Nephron progenitor cell (in vitro differentiated cells): ENCODE results near the gene SPIRE2.
A peak's percentile ranks its signal among the peaks of the same experiment; 100 is the strongest.
"Not testable (repeated sequence)": the region's sequence is repeated elsewhere in the genome, so short reads cannot be mapped to it uniquely, and the experiment has no call there.

ENCODE experiments used
- DNase-seq: peaks from one replicate; pipeline ENCODE4 v3.0.0; 2021
- H3K27ac Mint-ChIP-seq: 2 replicates; pipeline ENCODE4 v1.8.0; 2021; ENCODE audit warnings: mild to moderate bottlenecking, moderate library complexity, mixed read lengths
- H3K27me3 Mint-ChIP-seq: 2 replicates; pipeline ENCODE4 v1.8.0; 2021; ENCODE audit warnings: mild to moderate bottlenecking, low read depth, mixed read lengths; ENCODE audit not compliant: poor library complexity
- H3K36me3 Mint-ChIP-seq: 2 replicates; pipeline ENCODE4 v1.8.0; 2021; ENCODE audit warnings: low read depth, mixed read lengths
- H3K4me1 Mint-ChIP-seq: 2 replicates; pipeline ENCODE4 v1.8.0; 2021; ENCODE audit warnings: mixed read lengths
- H3K4me3 Mint-ChIP-seq: 2 replicates; pipeline ENCODE4 v1.8.0; 2021; ENCODE audit warnings: mild to moderate bottlenecking, moderate library complexity, mixed read lengths
- H3K9me3 Mint-ChIP-seq: 2 replicates; pipeline ENCODE4 v1.8.0; 2021; ENCODE audit warnings: mild to moderate bottlenecking, moderate library complexity, mixed read lengths
- TF ChIP-seq, protein P1 (sequence below): fragments of 200-600 bp; sonication (generic); IDR thresholded peaks from 2 replicates; pipeline ENCODE4 v1.5.0; 2021; ENCODE audit warnings: antibody characterized with exemption

The SPIRE2 gene

DNA sequence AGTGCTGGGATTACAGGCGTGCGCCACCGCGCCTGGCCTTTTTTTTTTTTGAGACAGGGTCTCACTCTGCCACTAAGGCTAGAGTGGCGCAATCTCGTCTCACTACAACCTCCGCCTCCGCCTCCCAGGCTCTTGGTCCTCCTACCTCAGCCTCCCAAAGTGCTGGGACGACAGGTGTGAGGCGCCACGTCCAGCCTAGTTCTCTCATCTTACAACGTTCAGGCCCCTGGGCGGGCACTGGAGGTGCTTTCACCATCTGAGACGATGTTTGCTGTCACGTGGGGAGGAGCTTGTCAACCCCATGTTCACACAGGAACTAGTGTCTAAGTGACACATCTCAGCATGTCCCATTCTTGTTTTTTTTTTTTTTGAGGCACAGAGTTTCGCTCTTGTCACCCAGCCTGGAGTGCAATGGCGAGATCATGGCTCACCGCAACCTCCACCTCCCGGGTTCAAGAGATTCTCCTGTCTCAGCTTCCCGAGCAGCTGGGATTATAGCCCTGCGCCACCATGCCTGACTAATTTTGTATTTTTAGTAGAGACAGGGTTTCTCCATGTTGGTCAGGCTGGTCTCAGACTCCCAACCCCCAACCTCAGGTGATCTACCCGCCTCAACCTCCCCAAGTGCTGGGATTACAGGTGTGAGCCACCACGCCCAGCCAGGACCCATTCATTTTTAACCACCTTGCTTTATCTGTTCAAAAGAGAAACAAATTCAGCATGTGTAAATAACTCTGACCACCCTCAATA, 6.7 kb upstream of the SPIRE2 start:
- Mint-ChIP-seq H3K4me1 (peaks cover 48% of the 10 kb centered on the region), H3K9me3 (peaks cover 29% of the 10 kb centered on the region), H3K27me3 (peaks cover 11% of the 10 kb centered on the region), H3K27ac (peak overlapping the region; percentile 95), H3K36me3 (peaks cover 29% of the 10 kb centered on the region), H3K4me3 (peak overlapping the region; percentile 47)
- TF ChIP-seq, protein P1, sequence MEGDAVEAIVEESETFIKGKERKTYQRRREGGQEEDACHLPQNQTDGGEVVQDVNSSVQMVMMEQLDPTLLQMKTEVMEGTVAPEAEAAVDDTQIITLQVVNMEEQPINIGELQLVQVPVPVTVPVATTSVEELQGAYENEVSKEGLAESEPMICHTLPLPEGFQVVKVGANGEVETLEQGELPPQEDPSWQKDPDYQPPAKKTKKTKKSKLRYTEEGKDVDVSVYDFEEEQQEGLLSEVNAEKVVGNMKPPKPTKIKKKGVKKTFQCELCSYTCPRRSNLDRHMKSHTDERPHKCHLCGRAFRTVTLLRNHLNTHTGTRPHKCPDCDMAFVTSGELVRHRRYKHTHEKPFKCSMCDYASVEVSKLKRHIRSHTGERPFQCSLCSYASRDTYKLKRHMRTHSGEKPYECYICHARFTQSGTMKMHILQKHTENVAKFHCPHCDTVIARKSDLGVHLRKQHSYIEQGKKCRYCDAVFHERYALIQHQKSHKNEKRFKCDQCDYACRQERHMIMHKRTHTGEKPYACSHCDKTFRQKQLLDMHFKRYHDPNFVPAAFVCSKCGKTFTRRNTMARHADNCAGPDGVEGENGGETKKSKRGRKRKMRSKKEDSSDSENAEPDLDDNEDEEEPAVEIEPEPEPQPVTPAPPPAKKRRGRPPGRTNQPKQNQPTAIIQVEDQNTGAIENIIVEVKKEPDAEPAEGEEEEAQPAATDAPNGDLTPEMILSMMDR = no peak
- no peak for DNase-seq

GRCh38 chr16:89822188-89823086, 5.8 kb upstream of the SPIRE2 start:
- peaks cover 27% of the 10 kb centered on the region for H3K36me3 Mint-ChIP-seq
- TF ChIP-seq, protein P1 = no peak
- peak overlapping the region; percentile 47 for H3K4me3 Mint-ChIP-seq
- peaks cover 26% of the 10 kb centered on the region for H3K9me3 Mint-ChIP-seq
- DNase-seq = peak; percentile 47
- peaks cover 8% of the 10 kb centered on the region for H3K27me3 Mint-ChIP-seq
- peak overlapping the region; percentile 95 for H3K27ac Mint-ChIP-seq
- H3K4me1 Mint-ChIP-seq = peaks cover 51% of the 10 kb centered on the region

- peaks cover 19% of the 10 kb centered on the region for H3K36me3 Mint-ChIP-seq
- peaks cover 18% of the 10 kb centered on the region for H3K9me3 Mint-ChIP-seq
- TF ChIP-seq, protein P1 = no peak
- no peak for DNase-seq
- peaks cover 46% of the 10 kb centered on the region for H3K4me1 Mint-ChIP-seq
- H3K27me3 Mint-ChIP-seq = peaks cover 5% of the 10 kb centered on the region
- H3K4me3 Mint-ChIP-seq = no peak overlapping the region
- H3K27ac Mint-ChIP-seq = no peak overlapping the region
Measured at GRCh38 chr16:89823087-89823823, 5.0 kb upstream of the SPIRE2 start.

- H3K36me3 Mint-ChIP-seq = peaks cover 16% of the 10 kb centered on the region
- not testable (repeated sequence) for H3K4me3 Mint-ChIP-seq, H3K27me3 Mint-ChIP-seq, H3K27ac Mint-ChIP-seq, DNase-seq
- peaks cover 12% of the 10 kb centered on the region for H3K9me3 Mint-ChIP-seq
- peaks cover 40% of the 10 kb centered on the region for H3K4me1 Mint-ChIP-seq
Measured at GRCh38 chr16:89823824-89824148, 4.5 kb upstream of the SPIRE2 start.

- Mint-ChIP-seq H3K27ac (no peak overlapping the region), H3K9me3 (peaks cover 6% of the 10 kb centered on the region), H3K4me3 (peak overlapping the region; percentile 78), H3K36me3 (peaks cover 5% of the 10 kb centered on the region), H3K27me3 (peaks cover 20% of the 10 kb centered on the region), H3K4me1 (peaks cover 41% of the 10 kb centered on the region)
- no peak for DNase-seq
- TF ChIP-seq, protein P1 = no peak
Measured at GRCh38 chr16:89826531-89827382, 1.5 kb upstream of the SPIRE2 start.
